ENCODE data around the gene RBPJL.

The RBPJL gene

DNA sequence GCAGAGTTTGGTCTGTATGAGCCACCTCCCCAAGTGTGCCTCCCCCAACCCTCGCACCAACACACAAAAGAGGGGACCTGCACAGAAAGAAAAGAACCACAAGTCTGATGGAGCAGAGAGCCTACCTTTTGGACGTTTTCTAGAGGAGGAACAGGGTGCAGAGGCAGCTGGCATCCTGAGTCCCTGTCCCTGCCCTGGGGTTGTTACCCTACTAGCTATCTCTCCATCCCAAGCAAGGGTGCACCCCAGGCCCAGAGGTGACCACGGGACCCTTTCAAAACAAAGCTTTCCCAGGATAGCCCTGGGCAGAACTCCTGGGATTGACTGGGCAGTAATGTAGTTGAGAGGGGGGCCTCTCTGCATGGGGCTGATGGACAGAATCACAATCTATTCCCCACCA lies 11.2 kb downstream of the RBPJL start:
- no peak for DNase-seq (ENCODE audit: low spot score)

GRCh38 chr20:45318386-45318939 lies 11.8 kb downstream of the RBPJL start:
- no peak for DNase-seq (ENCODE audit: low spot score)

- DNase-seq (ENCODE audit: low spot score) = no peak
Measured at GRCh38 chr20:45318948-45319347, 12.3 kb downstream of the RBPJL start.

- DNase-seq (ENCODE audit: low spot score) = no peak
Measured at GRCh38 chr20:45320948-45321595, 14.4 kb downstream of the RBPJL start.

DNA sequence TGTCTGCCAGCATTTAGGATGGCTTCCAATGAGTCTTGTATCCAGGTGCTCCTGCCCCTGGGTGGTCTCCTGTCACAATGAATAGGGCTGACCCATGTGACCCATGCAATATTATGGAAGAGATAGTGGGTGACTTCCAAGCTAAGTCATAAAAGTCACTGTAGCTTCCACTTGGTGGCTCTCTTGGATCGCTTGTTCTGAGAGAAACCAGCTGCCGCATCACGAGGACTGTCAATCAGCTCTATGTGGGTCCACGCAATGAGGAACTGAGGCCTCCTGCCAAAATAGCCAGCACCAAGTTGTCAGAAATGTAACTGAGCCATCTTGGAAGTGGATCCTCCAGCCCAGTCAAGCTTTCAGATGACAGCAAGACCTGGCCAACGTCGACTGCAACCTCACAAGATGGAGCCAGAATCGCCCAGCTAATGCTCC lies 16.3 kb downstream of the RBPJL start:
- DNase-seq (ENCODE audit: low spot score) = no peak

GRCh38 chr20:45323731-45324130 lies 17.1 kb downstream of the RBPJL start:
- DNase-seq (ENCODE audit: low spot score) = no peak

DNA sequence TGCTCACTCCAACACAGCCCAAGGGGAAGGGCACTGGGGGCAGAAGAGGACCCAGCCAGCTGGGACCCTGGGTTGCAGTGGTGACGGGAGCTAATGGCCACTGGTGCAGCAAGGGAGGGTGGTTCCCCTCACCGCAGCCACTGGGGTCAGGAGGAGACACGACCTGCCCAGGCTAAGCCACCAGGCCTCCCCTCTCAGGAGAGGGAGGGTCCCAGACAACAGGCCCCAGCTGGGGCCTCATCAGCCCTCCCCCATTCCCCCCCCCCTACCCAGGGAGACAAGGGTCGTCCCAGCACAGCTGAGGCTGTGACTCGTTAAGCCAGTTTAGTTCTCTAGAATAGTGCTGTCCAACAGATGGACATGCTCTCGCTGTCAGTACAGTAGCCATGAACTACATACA lies 18.7 kb downstream of the RBPJL start:
- DNase-seq (ENCODE audit: low spot score) = no peak

DNA sequence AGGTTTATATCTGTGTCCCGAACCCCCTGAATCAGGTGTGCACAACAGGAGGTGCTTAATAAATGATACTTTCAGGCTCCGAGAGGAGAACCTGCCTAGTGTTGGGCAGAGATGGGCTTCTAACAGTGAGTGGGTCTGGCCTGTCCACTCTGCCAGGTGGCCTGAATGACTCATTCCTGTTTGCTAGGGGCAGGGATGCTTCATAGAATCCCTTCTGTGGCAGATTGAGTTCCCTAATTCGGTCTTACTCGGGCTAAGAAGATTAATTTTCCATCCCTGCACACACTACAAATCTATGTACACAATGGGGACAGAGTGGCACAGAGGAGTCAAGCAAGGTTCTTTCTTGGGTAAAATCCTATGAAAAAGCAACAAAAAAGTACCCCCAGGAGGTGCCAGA lies 21.8 kb downstream of the RBPJL start:
- no peak for DNase-seq (ENCODE audit: low spot score)

GRCh38 chr20:45329497-45330319 lies 23.1 kb downstream of the RBPJL start:
- no peak for DNase-seq (ENCODE audit: low spot score)

DNA sequence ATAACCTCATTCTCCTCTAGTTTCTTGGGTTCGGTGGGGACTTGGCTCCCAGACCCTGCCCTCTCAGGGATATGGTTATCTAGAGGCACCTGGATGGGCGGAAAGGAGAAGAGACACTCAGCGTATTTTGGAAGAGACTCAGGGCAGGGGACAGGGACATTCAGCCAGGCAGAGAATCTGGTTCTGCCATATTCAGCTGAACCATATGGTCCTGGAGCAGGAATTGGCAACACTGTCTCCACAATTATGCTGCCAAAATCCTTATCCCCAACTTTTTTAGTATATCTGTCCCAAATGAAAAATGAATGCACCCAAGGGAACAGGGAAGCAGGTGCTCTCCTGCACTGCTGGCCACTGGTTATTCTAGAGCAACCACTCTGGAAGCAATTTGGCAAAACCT lies 23.8 kb downstream of the RBPJL start:
- DNase-seq (ENCODE audit: low spot score) = no peak

DNA sequence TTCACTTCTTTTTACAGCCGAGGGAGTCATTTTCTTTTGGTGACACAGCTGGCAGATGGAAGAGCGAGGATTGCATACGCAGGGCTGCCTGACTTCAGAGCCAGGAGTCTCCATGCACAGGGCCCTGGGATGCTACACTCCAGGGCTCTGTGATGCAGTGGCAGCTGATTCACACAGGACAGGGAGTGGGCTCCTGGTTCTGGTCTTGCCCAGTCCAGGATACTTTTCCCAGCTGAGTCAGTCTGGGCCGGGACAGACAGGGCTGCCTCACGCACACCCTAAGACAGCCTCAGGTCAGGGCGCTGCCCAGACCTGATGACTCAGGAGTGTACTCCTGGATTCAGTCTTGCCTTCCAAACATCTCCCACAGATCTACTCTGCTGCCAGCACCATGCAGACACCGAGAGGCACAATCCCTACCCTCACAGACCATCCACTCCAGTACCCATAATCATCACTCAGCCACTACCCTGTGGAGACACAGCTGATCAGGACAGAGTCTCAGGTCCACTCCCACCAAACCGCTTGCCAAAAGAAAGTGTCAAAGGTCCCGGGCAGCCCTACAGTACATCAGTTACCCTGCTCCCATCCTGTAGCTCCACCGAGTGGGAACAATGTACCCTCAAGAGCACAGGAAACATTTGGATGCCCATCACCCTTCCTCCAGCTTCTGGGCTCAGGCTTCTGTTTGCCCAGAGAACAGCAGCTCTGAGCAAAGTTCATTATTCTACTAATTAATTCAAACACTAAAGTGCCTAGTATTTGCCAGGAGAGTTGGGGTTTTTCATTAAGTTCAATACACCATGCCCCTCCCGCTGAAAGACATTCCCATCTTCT lies 30.1 kb downstream of the RBPJL start:
- DNase-seq (ENCODE audit: low spot score) = no peak

GRCh38 chr20:45337367-45338120 lies 30.9 kb downstream of the RBPJL start:
- DNase-seq (ENCODE audit: low spot score) = no peak

GRCh38 chr20:45338121-45339030 lies 31.7 kb downstream of the RBPJL start:
- no peak for DNase-seq (ENCODE audit: low spot score)

GRCh38 chr20:45339084-45339483 lies 32.4 kb downstream of the RBPJL start:
- DNase-seq (ENCODE audit: low spot score) = no peak

GRCh38 chr20:45339799-45340198 lies 33.2 kb downstream of the RBPJL start:
- DNase-seq (ENCODE audit: low spot score) = no peak

GRCh38 chr20:45340236-45340847 lies 33.7 kb downstream of the RBPJL start:
- DNase-seq (ENCODE audit: low spot score) = no peak

GRCh38 chr20:45340951-45341350 lies 34.3 kb downstream of the RBPJL start:
- DNase-seq (ENCODE audit: low spot score) = no peak

DNA sequence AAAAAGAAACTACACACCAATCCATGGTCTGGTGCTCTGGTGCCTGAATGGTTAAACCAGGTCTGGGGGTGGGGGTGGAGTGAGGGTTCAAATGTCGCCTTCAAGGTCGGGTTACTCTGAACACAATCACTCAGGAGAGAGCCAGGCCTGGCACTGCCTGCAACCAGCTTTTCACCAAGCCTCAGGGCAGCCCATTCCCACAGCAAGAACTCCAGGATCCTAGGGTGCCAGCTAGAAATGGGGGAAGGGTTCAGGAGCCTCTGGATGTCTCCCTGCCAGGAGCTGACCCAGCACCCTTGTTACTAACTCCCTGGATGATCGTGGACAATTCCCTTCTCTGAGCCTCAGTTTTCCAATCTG lies 34.9 kb downstream of the RBPJL start:
- DNase-seq (ENCODE audit: low spot score) = no peak

DNA sequence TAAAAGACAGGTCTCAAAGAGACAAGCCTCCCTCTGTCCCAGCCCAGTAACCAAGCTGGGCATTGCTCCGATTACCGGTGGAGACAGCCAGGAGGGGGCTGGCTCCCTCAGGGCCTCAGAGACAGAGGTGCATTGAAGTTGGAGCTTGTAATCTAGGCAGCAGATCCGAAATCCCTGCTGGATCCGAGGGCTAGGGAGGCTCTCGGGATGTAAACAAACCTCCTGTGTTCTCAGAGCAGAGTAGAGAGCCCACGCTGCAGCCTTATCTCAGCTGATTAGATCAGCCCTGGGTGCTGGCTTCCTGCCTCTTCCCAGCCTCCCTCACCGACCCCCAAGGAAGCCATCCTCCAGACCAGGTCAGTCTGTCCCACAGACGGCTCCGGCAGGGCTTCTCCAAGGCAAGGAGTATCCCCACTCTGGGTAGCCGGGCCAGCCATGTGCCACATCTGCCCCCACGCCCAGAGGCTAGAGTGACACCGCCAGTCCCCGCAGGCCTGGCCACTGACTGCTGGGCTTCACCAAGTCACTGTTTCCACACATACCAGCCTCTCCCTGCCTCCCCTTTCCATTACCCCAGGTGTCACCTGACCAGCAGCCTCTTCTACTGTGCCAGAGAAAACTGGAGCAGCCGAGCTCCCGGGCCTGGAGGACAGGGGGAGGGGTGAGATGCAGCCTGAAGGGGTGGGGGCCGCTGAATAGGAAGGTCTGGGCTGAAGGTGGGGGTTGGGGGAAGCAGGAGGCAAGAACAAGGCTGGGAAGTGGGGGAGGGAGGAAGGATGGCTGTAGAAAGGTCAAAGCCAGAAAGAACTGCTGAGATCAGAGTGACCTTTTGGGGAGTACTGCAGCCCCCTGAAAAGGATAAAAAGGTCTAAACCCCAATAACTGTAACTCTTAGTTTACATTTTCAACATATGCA lies 35.6 kb downstream of the RBPJL start:
- peak; percentile 70 for DNase-seq (ENCODE audit: low spot score)
